ENCODE results near the gene CDCA5.
"Not testable (repeated sequence)": the region's sequence is repeated elsewhere in the genome, so short reads cannot be mapped to it uniquely, and the experiment has no call there.

The CDCA5 gene

DNA sequence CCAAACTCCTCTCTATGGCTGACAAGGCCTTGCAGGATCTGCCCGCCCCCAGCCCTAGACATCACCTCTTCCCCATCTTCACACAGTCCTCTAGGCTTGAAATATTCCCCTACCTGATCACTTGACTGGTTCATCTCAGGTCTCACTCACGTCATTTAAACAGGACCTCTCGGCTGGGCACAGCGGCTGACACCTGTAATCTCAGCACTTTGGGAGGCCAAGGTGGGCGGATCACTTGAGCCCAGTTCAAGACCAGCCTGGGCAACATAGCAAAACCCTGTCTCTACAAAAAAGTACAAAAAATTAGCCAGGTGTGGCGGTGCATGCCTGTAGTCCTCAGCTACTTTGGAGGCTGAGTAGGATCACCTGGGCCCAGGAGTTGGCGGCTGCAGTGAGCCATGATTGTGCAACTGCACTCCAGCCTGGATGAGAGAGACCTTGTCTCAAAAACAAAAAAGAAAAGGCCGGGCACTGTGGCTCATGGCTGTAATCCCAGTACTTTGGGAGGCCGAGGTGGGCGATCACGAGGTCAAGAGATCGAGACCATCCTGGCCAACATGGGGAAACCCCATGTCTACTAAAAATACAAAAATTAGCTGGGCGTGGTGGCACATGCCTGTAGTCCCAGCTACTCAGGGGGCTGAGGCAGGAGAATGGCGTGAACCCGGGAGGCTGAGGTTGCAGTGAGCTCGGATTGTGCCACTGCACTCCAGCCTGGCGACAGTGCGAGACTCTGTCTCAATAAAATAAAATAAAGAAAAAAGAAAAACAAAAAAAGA, 35.2 kb upstream of the CDCA5 start:
- DNase-seq = not testable (repeated sequence)

DNA sequence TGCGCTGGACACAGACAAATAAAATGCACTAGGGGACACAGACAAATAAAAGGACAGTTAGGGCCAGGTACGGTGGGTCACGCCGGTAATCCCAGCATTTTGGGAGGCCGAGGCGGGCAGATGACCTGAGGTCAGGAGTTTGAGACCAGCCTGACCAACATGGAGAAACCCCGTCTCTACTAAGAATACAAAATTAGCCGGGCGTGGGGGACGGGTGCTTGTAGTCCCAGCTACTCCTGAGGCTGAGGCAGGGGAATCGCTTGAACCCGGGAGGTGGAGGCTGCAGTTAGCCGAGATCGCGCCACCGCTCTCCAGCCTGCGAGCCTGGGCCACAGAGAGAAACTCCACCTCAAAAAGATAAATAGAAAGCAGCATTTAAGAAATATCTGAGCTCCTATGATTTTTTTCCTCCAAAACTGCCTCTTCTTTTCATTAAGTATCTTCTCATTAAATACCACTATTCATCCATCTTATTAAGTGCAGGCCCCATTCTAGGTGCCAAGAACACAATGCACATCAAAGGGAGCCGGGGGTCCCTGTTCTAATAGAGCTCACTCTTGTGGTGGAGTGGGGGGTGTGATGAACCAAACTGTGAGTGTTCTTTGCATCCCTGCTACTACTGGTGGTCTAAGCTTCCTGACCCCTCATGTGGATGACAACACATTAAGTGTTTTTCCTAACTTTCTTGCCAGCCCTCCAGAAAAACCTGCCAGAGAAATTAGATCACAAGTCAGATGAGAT, 34.4 kb upstream of the CDCA5 start:
- DNase-seq = no peak

DNA sequence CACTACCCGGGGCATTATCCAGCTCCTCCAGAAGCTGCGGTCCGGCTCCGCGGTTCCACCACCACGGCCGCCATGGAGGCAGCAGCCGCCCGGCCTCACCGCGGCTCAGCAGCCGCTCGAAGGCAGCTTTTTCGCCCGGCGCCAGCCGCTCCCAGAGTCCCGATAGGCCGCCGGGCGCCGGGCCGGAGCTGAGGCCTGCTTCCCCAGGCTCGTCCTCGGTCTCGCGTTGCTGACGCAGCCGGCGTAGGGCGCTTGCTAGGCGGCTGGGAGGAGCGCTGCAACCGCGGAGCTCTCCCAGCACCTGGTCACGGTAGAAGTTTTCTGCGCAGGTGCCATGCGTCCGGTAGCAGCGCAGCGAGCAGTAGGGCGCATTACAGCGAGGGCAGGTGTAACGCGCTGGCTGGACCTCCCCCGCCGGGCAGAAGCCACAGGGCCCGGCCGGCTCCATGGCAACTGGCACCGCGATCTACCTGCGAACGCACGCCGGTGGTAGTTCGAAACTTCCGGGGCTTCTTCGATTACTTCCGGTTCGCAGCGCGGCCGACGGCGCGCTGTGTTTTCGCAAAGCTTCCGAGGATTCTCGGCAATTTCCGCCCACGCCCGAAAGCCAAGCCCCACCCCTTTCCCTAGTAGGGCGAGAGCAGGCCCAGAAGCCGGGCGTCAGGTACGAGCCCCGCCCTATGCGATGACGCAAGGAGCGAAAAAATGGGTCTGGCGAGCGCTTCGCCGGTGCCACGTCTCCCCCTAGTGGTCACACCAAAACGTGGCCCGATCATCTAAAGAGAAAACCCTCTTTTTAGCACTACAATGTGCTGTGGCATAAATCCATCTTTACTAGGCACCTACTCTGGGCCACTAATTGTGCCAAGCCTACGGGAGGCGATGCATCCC, 33.6 kb upstream of the CDCA5 start, which contains the start of gene ZNHIT2:
TSS of gene ZNHIT2 (minus strand) at position 496 of the 891 bp plus-strand sequence. CDS start at position 448, 48 bp downstream.
- DNase-seq = peak; percentile 99

DNA sequence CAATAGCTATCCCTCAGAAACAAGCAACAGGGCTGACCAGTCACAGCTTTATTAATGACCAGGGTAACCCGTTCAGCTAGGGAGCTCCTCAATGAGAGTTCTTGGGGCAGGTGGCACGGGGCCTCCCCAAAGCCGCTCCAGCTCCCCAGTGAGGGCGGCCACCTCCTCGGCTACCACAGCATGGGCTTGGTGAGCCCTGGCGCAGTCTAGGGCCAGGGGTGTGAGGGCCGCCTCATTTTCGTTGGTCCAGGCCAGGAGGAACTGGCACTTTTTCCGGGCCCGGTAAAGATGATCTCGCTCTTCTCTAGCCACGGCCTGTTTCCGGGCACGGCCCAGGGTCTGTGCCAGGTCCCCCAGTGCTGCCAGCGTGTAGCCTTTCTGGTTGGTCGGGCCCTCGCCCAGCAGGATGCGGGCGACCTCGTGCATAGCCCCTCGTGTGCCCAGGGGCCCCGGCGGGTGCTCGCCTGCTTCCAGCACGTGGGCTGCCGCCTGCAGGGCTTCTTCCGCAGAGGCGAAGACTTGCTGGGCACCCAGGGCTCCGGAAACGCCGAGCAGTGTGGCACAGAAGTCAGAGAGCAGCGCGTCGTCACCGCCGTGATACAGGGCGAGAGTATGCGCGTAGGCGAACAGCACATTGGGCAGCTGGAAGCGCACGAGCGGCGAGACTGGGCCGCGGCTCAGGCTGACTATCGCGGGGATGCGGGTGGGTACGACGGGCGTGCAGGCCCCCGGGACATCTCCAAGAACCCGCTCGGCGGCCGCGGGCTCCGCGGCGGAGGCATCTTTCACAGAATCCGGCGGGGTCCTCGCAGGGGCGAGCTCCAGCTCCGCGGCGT, 32.7 kb upstream of the CDCA5 start:
- peak; percentile 51 to 69 for DNase-seq

- DNase-seq = no peak
Observed at GRCh38 chr11:65115361-65116082, 31.7 kb upstream of the CDCA5 start.

DNA sequence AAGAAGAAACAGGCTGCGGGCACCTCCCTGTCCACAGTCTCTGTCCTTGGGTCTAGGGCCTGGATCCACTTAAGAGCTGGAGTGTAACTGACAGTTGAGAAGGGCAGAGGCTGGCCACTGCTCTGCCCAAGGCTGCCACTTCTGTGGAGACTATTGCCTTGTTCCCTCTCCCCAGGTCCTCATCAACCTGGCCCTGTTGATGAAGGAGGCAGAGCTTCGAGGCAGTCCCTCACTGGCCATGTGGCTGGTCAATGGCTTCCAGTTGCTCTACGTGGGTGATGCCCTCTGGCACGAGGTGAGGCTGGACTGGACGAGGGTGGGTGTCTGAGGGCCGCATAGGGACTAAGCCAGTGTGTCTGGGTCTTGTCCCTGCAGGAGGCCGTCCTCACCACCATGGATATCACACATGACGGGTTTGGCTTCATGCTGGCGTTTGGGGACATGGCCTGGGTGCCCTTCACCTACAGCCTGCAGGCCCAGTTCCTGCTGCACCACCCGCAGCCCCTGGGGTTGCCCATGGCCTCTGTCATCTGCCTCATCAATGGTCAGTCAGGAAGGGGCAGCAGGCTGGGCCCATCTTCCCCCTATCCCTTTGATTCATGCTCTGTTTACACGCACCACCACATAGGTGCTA, 30.8 kb upstream of the CDCA5 start:
- no peak for DNase-seq

- no peak for DNase-seq
Observed at GRCh38 chr11:65113839-65114238, 30.0 kb upstream of the CDCA5 start.

- DNase-seq = no peak
Observed at GRCh38 chr11:65113361-65113756, 29.5 kb upstream of the CDCA5 start.

DNA sequence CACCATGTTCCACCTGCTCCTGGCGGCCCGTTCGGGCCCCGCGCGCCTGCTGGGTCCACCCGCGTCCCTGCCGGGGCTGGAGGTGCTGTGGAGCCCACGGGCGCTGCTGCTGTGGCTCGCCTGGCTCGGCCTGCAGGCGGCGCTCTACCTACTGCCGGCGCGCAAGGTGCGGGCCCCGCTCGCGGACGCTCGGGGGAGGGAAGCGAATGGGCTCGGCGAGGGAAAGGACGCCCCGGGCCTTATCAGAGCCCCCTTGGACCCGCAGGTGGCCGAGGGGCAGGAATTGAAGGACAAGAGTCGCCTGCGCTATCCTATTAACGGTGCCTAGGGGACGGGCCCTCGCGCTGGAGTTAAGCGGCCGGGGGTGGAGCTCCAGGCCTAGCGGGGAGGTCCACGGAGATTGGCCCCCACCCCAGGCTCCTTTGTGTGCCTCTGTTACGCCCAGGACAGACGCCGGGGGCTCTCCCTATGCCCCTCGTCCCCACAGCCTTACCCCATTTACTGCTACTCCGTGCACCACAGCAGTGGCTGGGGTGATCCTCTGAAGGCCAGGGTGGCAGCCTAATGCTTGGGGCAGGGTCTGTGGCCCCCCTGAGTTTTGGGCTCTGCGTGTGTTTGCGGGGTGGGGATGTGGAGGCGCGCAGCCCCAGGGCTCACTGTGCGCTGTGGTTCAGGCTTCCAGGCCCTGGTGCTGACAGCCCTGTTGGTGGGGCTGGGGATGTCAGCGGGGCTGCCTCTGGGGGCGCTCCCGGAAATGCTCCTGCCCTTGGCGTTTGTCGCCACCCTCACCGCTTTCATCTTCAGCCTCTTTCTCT, 28.9 kb upstream of the CDCA5 start:
- DNase-seq = peak; percentile 50 to 55

GRCh38 chr11:65111744-65112545, 28.1 kb upstream of the CDCA5 start, which contains the start of gene TM7SF2:
TM7SF2 (plus strand) TSS chr11:65111872; CDS start chr11:65112016, 144 bp downstream.
- DNase-seq = peak; percentile 95 to 96

DNA sequence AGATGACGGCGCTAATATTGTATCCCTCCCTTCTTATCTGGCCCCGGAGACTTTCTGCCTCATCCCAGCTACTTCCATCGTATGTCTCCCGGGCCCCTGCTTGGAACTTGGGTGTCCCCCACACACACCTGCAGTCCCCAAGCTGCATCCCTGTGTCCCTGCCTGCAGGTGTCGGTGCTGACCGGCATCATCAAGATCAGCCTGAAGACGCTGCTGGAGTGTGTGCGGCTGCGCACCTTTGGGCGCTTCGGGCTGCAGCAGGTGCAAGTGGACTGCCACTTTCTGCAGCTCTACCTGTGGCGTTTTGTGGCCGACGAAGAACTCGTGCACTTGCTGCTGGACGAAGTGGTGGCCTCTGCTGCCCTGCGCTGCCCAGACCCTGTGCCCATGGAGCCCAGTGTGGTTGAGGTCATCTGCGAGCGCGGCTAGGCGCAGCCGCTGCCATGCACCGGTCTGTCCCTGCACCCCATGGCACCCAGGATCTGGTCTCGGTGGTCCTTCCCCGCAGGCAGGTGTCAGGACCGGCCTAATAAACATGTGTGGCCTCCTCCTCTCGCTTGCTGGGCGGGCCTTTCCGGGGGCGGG, 27.4 kb upstream of the CDCA5 start:
- DNase-seq = no peak

DNA sequence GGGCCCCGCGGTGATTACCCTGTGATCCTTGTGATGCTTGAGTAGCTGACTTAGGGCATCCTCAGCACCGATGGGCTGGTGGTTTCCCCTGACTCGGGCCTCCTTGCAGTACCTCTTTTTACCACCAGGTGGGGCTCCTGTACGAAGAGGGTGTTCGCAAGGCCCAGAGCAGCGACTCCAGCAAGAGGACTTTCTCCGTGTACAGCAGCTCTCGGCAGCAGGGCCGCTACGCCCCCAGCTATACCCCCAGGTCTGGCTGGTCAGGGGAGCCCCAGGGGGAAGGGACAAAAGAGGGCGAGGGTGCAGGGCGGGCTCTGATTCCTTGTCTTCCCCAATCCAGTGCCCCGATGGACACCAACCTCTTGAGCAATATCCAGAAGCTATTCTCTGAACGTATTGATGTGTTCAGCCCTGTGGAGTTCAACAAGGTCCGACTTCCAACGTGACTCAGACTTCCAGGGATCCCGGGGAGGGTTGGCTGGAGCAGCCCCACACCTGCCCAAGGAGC, 26.6 kb upstream of the CDCA5 start:
- peak; percentile 68 to 78 for DNase-seq

GRCh38 chr11:65109231-65110198, 25.7 kb upstream of the CDCA5 start:
- no peak for DNase-seq

DNA sequence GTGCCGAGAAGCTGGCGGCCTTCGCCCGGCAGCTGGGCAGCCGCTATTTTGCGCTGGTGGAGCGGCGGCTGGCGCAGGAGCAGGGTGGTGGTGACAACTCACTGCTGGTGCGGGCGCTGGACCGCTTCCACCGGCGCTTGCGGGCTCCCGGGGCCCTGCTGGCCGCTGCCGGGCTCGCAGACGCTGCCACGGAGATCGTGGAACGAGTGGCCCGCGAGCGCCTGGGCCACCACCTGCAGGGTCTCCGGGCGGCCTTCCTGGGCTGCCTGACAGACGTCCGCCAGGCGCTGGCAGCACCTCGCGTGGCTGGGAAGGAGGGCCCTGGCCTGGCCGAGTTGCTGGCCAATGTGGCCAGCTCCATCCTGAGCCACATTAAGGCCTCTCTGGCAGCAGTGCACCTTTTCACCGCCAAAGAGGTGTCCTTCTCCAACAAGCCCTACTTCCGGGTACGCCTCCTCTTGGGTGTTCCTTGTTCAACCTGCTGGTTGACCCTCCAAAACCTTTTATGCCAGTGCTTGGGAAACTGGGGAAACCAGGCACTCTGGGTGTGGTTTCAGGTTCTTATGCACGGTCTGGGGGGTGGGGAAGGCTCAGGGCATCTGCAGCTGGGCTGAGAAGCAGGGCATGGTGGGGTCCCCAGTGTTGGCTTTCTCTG, 24.8 kb upstream of the CDCA5 start:
- no peak for DNase-seq

GRCh38 chr11:65107751-65108468, 24.1 kb upstream of the CDCA5 start:
- DNase-seq = no peak

DNA sequence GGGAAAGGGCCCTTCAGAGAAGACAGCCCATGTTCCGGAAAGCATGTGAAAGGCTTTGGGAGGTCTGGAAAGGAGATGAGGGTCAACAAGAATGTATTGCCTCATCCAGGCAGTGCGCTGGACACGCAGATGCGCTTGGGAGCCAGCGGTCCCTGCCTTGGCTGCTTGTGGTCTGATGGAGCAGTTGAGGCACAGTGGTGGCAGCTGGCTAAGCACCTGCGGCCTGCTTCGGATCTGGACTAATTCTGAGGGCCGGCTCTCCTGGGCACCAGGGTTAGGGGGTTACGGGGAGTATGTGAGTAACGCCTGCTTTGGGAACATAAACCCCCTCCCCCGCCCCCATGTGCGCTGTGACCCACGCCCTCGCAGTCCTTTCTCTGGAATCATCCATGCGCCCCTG, 23.2 kb upstream of the CDCA5 start:
- no peak for DNase-seq

Measured in NCI-H2081 (cell line).